PC-3 (cell line): ENCODE data around the gene CCDC112. TPM values are rescaled to one million over a fixed set of nuclear protein-coding genes. Genes with fewer than 3 reads are reported as not detected.

Source experiments
- ATAC-seq: fragments of 200-7000 bp; cut with Tn5 transposase; 2 replicates; pipeline ENCODE4 v1.9.1; 2020; ENCODE audit warnings: mild to moderate bottlenecking, moderate library complexity
- BruUV-seq: library from RNA; stranded (reverse); fragments of 400-500 nt; replicated peaks from 2 replicates; lab custom pipeline; 2021; lab: Mats Ljungman, UMichigan
- CTCF ChIA-PET: fragments of 300-600 bp; sonication (Branson Sonifier 250); formaldehyde crosslinking; loops from one replicate; lab custom pipeline; 2022; ENCODE audit warnings: antibody characterized with exemption; lab: Charles Lee
- POLR2A ChIA-PET: fragments of 300-600 bp; sonication (Branson Sonifier 250); formaldehyde crosslinking; loops from one replicate; lab custom pipeline; 2022; ENCODE audit warnings: antibody characterized with exemption; ENCODE audit not compliant: unreplicated experiment; lab: Charles Lee
- DNase-seq: peaks from one replicate; pipeline ENCODE4 v3.0.0-alpha.2; 2015
- H2AFZ ChIP-seq: fragments of 300-600 bp; sonication (generic); 2 replicates; pipeline ENCODE4 v1.6.0; 2016; ENCODE audit warnings: antibody characterized with exemption, low read length
- H3F3A ChIP-seq: fragments of 300-600 bp; sonication (generic); one replicate; pipeline ENCODE4 v1.6.0; 2017; ENCODE audit warnings: antibody characterized with exemption, low read length, control low read depth, mild to moderate bottlenecking; ENCODE audit not compliant: unreplicated experiment
- H3K27ac ChIP-seq: fragments of 300-600 bp; sonication (generic); 2 replicates; pipeline ENCODE4 v1.5.1; 2016; ENCODE audit warnings: mild to moderate bottlenecking, low read length
- H3K27me3 ChIP-seq: fragments of 300-600 bp; sonication (generic); 2 replicates; pipeline ENCODE4 v1.6.1; 2016; ENCODE audit warnings: low read length, mixed read lengths
- H3K36me3 ChIP-seq: fragments of 300-600 bp; sonication (generic); 2 replicates; pipeline ENCODE4 v1.6.1; 2016; ENCODE audit warnings: low read depth, mixed run types, low read length, mixed read lengths
- H3K4me1 ChIP-seq: fragments of 300-600 bp; sonication (generic); 2 replicates; pipeline ENCODE4 v1.5.1; 2016; ENCODE audit warnings: low read length; ENCODE audit not compliant: insufficient read depth
- H3K4me2 ChIP-seq: fragments of 300-600 bp; sonication (generic); 2 replicates; pipeline ENCODE4 v1.6.0; 2016; ENCODE audit warnings: low read length
- H3K4me3 ChIP-seq: fragments of 300-600 bp; sonication (generic); 2 replicates; pipeline ENCODE4 v1.5.1; 2016; ENCODE audit warnings: mild to moderate bottlenecking, low read length, mixed read lengths
- H3K79me2 ChIP-seq: fragments of 300-600 bp; sonication (generic); 2 replicates; pipeline ENCODE4 v1.6.1; 2017; ENCODE audit warnings: low read length, mixed read lengths
- H3K9ac ChIP-seq: fragments of 300-600 bp; sonication (generic); 2 replicates; pipeline ENCODE4 v1.6.0; 2016; ENCODE audit warnings: mild to moderate bottlenecking, low read length
- H3K9me2 ChIP-seq: fragments of 300-600 bp; sonication (generic); replicated peaks from 2 replicates; pipeline ENCODE4 v1.6.1; 2016; ENCODE audit warnings: mixed run types, low read length, mixed read lengths
- H3K9me3 ChIP-seq: fragments of 300-600 bp; sonication (generic); 2 replicates; pipeline ENCODE4 v1.6.1; 2016; ENCODE audit warnings: low read length, mixed read lengths
- H4K20me1 ChIP-seq: fragments of 300-600 bp; sonication (generic); 2 replicates; pipeline ENCODE4 v1.6.1; 2016; ENCODE audit warnings: low read length, mixed read lengths
- EZH2 ChIP-seq: fragments of 300-600 bp; sonication (generic); IDR thresholded peaks from one replicate; pipeline ENCODE4 v1.6.1; 2017; ENCODE audit warnings: antibody characterized with exemption, mild to moderate bottlenecking, low read length; ENCODE audit not compliant: unreplicated experiment
- EZH2phosphoT487 ChIP-seq: fragments of 300-600 bp; sonication (generic); IDR thresholded peaks from 2 replicates; pipeline ENCODE4 v1.6.1; 2018; ENCODE audit warnings: mild to moderate bottlenecking, antibody characterized with exemption, low read length, borderline replicate concordance
- intact Hi-C: fragments of 100-400 bp; cut with micrococcal nuclease; formaldehyde crosslinking; loops from 2 replicates; pipeline ENCODE4 v1.9.0; 2023
- total RNA-seq: library from RNA; depleted of rRNA; stranded (reverse); fragments of >200 nt; gene quantifications from 2 replicates; pipeline ENCODE4 v1.2.3, GENCODE V29; 2014
- TF ChIP-seq, protein P1 (sequence below): fragments of 300-600 bp; sonication (generic); conservative IDR thresholded peaks from 2 replicates; pipeline ENCODE4 v1.5.1; 2017; ENCODE audit warnings: antibody characterized with exemption, low read depth, mild to moderate bottlenecking, low read length

The CCDC112 gene
- total RNA-seq, 1 experiment from 2014 or later: 6.9 TPM

DNA sequence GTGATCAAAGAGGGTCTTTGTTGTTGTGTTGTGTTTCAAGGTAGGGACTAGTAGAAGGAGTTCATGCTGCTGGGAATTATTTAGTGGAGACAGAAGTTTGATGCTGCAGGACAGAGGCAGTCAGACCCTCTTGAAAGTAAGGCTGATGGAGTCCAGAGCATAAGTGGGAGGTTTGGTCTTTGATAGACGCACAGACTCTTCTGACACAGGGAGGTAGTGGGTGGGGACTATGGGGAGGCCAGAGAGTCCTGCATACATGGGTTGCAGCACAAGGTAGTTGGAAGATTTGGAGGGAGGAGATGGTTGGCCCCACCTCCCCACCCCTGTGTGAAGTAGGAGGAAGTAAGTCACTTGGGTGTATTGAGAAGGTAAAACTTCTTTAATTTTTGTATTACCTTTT is 2.4 kb upstream of the CCDC112 start:
- Histone ChIP-seq H3K79me2 (peaks cover 22% of the 10 kb centered on the region), H3K27me3 (no peaks in the 10 kb centered on the region), H3K4me1 (peaks cover 5% of the 10 kb centered on the region; the same call in 1 of the 2 replicates), H4K20me1 (no peaks in the 10 kb centered on the region), H3K4me2 (no peak overlapping the region), H3F3A (no peaks in the 10 kb centered on the region), H3K9me2 (no peaks in the 10 kb centered on the region), H3K9ac (no peak overlapping the region), H3K4me3 (no peak overlapping the region), H3K36me3 (no peaks in the 10 kb centered on the region), H3K27ac (no peak overlapping the region), H2AFZ (no peak overlapping the region), H3K9me3 (no peaks in the 10 kb centered on the region)
- DNase-seq: no peak
- no TSS peak for BruUV-seq
- TF ChIP-seq EZH2phosphoT487 (no peak), EZH2 (no peak)
- TF ChIP-seq, protein P1, sequence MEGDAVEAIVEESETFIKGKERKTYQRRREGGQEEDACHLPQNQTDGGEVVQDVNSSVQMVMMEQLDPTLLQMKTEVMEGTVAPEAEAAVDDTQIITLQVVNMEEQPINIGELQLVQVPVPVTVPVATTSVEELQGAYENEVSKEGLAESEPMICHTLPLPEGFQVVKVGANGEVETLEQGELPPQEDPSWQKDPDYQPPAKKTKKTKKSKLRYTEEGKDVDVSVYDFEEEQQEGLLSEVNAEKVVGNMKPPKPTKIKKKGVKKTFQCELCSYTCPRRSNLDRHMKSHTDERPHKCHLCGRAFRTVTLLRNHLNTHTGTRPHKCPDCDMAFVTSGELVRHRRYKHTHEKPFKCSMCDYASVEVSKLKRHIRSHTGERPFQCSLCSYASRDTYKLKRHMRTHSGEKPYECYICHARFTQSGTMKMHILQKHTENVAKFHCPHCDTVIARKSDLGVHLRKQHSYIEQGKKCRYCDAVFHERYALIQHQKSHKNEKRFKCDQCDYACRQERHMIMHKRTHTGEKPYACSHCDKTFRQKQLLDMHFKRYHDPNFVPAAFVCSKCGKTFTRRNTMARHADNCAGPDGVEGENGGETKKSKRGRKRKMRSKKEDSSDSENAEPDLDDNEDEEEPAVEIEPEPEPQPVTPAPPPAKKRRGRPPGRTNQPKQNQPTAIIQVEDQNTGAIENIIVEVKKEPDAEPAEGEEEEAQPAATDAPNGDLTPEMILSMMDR: no peak
- intact Hi-C loops: no loop called here
- no peak for ATAC-seq
- CTCF ChIA-PET: no interaction called here
- POLR2A ChIA-PET: no interaction called here

DNA sequence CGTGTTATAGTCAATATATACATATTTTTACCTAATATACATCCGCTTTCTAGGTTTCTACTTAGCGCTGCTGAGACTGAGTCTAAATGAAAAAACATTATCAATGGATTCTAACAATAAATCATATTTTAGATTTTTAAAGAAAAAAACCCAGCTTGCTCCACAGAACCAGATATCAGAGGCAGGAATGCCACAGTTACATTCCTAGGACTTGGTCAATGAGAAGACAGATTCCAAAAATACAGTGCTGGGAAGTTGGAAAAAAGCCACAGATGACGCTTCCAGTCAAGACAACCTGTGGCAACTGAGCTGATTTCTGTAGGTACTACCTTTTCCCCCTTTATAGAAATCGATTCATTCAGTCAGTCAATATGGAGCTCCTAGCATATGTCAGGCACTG is 577 bp upstream of the CCDC112 start:
- Histone ChIP-seq H3K27me3 (no peaks in the 10 kb centered on the region), H3K36me3 (peaks cover 5% of the 10 kb centered on the region; the same call in 1 of the 2 replicates), H3K4me1 (peaks cover 5% of the 10 kb centered on the region; the same call in 1 of the 2 replicates), H3K9ac (no peak overlapping the region), H3F3A (no peaks in the 10 kb centered on the region), H3K4me3 (peak overlapping the region; percentile 15; the same call in 1 of the 2 replicates), H4K20me1 (no peaks in the 10 kb centered on the region), H2AFZ (peak overlapping the region; percentile 45; the same call in 1 of the 2 replicates), H3K9me2 (no peaks in the 10 kb centered on the region), H3K9me3 (no peaks in the 10 kb centered on the region), H3K4me2 (peak overlapping the region; percentile 63), H3K27ac (no peak overlapping the region), H3K79me2 (peaks cover 34% of the 10 kb centered on the region)
- DNase-seq (peak; percentile 4), ATAC-seq (no peak)
- ChIA-PET POLR2A (no interaction called here), CTCF (no interaction called here)
- TF ChIP-seq, protein P1: no peak
- TF ChIP-seq EZH2: no peak
- TF ChIP-seq EZH2phosphoT487: no peak
- intact Hi-C loops: no loop called here
- no TSS peak for BruUV-seq

DNA sequence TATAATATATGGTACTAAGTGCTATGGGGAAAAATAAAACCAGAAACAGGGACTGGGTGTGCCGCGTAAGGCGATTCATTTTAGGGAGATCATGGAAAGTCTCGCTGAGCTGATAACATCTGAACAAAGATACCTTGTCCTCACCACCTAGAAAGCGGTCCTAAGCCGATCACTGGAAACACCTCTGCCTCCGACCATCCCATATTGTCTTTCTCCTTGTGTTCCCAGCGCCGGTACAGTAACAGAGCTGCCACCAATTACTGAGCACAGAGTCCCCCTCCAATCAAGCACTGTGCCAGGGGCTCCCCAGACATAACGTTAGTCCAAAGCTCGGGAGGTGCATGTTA is 704 bp downstream of the CCDC112 start:
- CTCF ChIA-PET: no interaction called here
- DNase-seq (no peak), ATAC-seq (peak; percentile 39)
- POLR2A ChIA-PET: no interaction called here
- peak overlapping the region; percentile 94 for H3K4me2 ChIP-seq
- TF ChIP-seq, protein P1: no peak
- TF ChIP-seq EZH2: no peak
- no peak for TF ChIP-seq EZH2phosphoT487
- H3K4me1 ChIP-seq: peaks cover 5% of the 10 kb centered on the region; the same call in 1 of the 2 replicates
- H4K20me1 ChIP-seq: no peaks in the 10 kb centered on the region
- no peaks in the 10 kb centered on the region for H3K9me3 ChIP-seq
- H2AFZ ChIP-seq: peak overlapping the region; percentile 94
- H3F3A ChIP-seq: no peaks in the 10 kb centered on the region
- H3K27me3 ChIP-seq: no peaks in the 10 kb centered on the region
- peak overlapping the region; percentile 92 for H3K4me3 ChIP-seq
- H3K9me2 ChIP-seq: no peaks in the 10 kb centered on the region
- H3K27ac ChIP-seq: no peak overlapping the region
- TSS peak; percentile 36 for BruUV-seq
- intact Hi-C loops: no loop called here
- H3K9ac ChIP-seq: peak overlapping the region; percentile 71
- peaks cover 5% of the 10 kb centered on the region; the same call in 1 of the 2 replicates for H3K36me3 ChIP-seq
- H3K79me2 ChIP-seq: peaks cover 34% of the 10 kb centered on the region
